Eye (tissue), 1 donor: ENCODE results near the gene ST8SIA1.

ENCODE experiments used
- DNase-seq: peaks from one replicate; pipeline ENCODE4 v3.0.0-alpha.2; 2015

Gene ST8SIA1

GRCh38 chr12:22282283-22282682 lies 52.2 kb downstream of the ST8SIA1 start:
- DNase-seq: no peak

DNA sequence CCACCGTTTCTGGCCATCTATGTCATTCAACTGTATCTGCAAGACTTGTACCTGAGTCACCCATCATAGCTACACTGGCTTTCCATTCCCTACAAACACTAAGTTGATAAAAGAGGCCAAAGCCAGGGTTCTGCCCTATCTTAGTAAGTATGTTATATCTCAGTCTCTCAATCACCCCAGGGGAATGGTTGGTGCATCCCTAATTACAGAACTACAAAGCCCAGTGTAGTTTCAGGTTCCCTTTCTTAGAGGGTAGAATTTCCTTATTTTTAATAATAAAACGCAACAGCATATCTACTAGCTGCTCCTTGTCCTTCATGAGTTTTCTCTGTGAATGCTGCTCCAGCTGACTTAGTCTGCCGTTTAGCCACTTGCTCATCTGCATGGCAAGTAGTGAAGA lies 57.6 kb downstream of the ST8SIA1 start:
- no peak for DNase-seq

- DNase-seq: no peak
Observed at GRCh38 chr12:22276313-22276712, 58.2 kb downstream of the ST8SIA1 start.

GRCh38 chr12:22275843-22276242 lies 58.7 kb downstream of the ST8SIA1 start:
- peak; percentile 33 for DNase-seq

- DNase-seq: no peak
Observed at GRCh38 chr12:22272335-22273151, 62.0 kb downstream of the ST8SIA1 start.

DNA sequence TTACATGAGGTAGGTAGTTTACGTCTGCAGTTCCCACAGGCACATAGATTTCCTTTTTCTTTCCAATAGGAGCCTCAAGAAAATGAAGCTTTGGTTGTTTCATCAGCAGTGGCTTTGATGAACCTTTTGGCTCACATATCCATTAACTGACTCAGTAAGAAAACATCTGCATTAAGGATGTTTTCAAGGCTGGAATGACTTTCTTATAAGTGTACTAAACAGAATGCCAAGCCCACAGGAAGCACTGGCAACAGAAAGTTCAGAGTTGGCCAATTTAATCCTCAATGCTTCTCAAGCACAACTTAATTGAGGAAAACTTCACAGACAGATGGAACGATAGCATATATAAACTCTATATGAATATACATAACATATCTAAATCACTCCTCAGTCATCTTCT lies 63.5 kb downstream of the ST8SIA1 start:
- no peak for DNase-seq

DNA sequence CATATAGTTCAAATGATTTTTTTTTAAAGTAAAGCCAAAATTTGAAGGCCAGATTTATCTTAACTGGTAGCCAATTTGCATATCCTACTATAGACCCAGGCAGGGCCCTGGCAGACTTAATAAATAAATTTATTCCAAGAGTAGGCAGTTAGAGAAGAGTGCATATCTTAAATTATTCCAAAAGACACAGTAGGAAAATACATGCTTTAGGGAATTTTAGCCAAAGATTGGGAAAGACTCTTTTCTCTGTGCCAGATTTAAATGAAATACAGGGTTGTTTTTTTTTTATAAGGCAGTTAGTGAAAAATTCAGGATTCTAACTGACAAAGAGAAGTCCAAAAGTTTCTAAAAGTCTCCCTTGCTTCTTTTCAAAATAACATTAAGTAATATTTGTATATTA lies 65.5 kb downstream of the ST8SIA1 start:
- DNase-seq: no peak

DNA sequence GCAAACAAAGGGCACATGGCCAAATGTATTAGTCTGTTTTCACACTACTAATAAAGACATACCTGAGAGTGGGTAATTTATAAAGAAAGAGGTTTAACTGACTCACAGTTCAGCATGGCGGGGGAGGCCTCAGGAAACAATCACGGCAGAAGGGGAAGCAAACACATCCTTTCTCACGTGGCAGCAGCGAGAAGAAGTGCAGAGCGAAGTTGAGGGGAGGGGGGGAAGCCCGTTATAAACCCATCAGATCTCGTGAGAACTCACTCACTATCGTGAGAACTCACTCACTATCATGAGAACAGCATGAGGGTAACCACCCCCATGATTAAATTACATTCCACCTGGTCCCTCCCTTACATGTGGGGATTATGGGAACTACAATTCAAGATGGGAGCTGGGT lies 66.1 kb downstream of the ST8SIA1 start:
- no peak for DNase-seq

- no peak for DNase-seq
Observed at GRCh38 chr12:22266101-22266500, 68.4 kb downstream of the ST8SIA1 start.

- DNase-seq: no peak
Observed at GRCh38 chr12:22264380-22264779, 70.1 kb downstream of the ST8SIA1 start.

GRCh38 chr12:22262309-22262708 lies 72.2 kb downstream of the ST8SIA1 start:
- DNase-seq: peak; percentile 63

DNA sequence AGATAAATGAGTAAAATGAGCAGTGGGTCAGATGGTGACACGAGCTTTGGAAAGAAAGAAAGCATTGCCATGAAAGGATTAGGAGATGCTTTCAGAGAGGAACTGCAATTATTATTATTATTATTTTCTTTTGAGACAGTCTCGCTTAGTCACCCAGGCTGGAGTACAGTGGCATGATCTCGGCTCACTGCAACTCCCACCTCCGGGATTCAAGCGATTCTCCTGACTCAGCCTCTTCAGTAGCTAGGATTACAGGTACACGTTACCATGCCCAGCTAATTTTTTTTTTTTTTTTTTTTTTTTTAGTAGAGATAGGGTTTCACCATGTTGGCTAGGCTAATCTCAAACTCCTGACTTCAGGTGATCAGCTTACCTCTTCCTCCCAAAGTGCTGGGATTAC lies 77.4 kb downstream of the ST8SIA1 start:
- no peak for DNase-seq

DNA sequence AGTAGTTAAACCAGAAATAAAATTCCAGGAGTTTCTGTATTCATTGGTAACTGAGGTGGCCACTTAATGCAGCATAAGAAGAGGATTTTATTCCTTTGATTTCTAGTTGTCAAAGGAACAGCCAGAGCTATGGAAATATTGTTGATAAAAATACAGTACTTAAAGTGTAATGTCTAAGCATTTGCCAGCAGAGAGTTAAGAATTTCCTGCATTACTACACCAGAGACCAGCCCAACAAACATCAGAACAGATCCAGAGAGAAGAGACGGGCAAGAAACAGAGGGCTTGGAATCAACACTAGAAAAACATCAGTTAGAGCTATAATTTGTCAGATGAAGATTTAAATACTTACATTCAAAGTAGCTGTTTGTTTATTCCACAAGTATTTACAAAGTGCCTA lies 77.9 kb downstream of the ST8SIA1 start:
- DNase-seq: no peak

- DNase-seq: peak; percentile 43
Observed at GRCh38 chr12:22256041-22256441, 78.5 kb downstream of the ST8SIA1 start.

- peak; percentile 93 for DNase-seq
Observed at GRCh38 chr12:22255097-22255496, 79.4 kb downstream of the ST8SIA1 start.

DNA sequence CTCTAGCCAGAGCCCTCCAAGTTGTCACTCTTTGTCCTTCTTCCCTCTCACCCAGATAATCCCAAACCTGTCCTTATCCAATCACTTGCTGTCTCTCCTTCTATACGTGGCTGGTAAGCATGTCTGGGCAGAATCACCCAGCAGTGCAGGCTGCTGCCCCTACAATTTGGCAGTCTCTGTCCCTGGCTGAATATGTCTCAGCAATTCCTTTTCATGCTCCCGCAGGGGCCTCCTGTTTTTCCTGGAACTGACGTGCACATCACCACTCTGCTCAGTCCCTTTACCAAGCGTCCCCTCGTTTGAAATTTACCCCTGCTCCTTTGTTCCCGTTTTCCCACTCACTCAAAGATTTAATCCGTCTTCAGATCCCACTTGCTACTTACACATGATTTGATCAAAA lies 80.0 kb downstream of the ST8SIA1 start:
- DNase-seq: peak; percentile 63

DNA sequence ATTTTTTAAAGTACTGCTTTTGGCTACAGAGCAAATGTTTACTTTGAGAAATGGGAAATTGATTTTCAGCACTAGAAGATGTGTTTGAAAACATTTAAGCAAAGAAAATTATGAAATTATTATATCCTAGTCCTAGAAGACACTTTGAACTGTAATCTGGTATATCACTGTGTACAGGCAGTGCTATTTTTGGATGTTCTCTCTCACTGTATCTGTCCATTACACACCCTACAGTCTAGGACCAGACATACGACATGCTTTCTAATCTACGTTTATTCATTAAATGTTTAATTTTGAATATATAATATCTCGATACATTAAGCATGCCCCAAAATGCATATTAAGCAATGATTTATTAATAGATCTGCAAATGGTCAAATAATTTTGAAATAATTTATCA lies 82.5 kb downstream of the ST8SIA1 start:
- no peak for DNase-seq

- no peak for DNase-seq
Observed at GRCh38 chr12:22250762-22251161, 83.7 kb downstream of the ST8SIA1 start.

DNA sequence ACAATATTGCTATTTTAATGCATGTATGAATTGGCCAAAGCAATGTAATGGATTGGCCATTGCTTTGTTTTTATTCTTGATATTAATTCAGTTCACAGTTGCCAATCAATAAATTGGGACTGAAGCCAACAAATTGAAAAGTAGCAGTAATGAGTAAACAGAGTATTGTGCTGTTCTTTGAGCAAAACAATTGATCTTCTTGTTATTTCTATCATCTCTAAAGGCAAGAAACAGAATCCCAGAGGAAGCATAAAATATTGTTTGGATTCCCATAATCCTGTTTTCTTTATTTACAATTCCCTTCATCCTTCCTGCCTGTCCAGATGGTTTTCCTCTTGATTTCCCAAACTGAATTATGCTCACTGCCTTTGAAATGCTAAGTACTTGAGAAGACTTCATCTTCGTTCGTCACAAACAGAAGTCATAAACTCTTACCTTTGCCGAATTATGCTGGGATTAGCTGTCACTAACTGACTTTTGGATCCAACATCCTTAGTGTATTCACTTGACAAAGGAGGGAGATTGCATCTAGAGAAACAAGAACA lies 85.9 kb downstream of the ST8SIA1 start:
- DNase-seq: no peak

DNA sequence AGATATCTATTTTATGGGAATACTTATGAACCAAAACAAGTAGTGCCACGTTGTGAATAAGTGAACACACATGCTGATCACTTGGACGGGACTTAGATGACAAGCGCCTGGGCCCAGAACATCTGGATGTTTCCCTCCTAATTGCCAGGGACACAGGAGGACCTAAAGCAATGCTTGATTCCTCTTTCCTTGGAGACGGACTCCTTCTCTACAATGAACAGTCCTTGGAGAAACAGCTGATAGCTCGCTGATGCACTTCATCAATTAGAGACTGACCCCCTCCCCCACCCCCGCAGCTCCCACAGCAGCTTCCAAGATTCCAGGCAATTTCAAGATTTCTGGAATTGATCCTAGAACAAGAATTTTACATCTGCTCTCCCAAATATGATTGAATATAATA lies 86.4 kb downstream of the ST8SIA1 start:
- no peak for DNase-seq

DNA sequence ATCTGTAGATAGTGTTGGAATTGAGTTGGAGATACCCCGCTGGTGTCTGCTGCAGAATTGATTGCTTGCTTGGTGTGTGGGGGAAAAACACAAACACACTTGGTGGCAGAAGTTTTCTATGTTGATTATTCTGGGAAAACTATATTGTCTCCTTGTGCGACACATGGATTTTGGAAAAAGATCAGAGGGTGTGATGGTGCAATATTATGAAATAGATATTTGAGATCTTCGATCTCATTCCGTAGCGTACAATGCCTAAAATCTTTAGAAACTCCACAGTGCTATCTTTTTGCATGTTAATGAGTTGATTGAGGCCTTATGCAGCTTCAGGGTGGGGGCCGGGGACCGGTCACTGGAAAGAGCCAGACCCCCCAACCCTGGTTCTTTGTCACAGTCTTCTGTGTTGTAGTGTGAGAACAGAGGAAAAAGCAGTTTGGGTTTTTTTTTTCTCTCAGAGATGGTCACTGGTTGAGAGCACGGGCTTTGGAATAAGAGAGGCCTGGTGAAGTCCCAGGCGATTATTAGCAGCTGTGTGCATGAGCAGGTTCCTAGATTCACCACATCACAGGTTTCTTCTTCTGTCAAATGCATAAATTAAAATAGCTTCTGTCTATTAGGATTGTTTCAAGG lies 88.2 kb downstream of the ST8SIA1 start:
- no peak for DNase-seq

DNA sequence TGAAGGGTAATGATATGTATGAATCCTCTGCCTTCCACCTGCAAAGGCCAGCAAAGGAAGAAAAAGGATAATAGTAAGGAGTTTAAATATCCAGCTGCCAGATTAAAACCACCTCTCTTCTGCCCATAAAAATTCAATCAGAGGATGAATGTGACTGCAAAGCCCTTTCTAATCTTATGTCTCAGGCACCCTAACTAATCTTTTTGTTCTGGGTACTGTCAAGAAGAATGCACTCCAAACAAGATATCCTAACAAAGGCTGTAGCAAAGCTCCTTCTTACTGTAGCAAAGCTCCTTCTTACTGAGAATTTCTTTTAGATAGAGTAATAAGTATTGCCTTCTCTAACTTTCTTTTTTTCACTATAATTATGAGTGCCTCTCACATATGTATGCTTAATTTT lies 91.8 kb downstream of the ST8SIA1 start:
- no peak for DNase-seq

DNA sequence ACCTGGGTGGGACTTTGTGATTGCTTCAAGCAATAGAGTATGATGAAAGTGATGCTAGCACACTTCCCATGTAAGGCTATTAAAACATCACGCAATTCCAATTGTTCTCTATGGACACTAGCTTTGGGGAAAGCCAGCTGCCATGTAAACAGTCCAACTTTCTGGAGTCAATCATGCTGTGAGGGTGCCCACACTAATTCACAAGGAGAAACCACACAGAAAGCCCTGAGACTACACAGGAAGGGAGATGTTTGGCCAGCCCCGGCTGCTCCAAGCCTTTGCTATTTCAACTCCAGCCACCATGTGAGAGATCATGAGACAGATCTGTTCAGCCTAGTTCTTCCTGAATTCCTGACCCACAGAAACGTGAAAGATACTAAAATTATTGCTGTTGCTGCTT lies 96.3 kb downstream of the ST8SIA1 start:
- no peak for DNase-seq

DNA sequence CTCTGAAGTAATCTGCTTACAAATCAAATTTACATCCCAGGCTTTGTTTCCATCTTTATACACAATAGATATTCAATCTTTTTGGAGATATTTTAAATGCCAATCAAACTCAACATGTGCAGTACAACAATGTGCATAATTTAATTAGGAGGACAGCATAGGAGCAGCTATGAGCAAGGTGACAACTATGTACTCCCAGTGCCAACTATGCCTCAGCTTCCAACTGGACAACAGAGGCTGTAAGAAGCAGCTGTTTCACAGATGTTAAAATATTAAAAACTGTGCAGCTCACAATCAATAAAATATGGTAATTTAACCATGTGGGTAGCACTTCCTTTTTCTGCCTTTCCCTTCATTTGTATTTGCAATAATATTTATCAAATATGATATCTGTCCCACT lies 99.9 kb downstream of the ST8SIA1 start:
- DNase-seq: no peak
